Chondrocyte (in vitro differentiated cells): ENCODE measurements around the gene ADO. TPM values are rescaled to one million over a fixed set of nuclear protein-coding genes. Genes with fewer than 3 reads are reported as not detected.
"Not testable (repeated sequence)": the region's sequence is repeated elsewhere in the genome, so short reads cannot be mapped to it uniquely, and the experiment has no call there.

Experiments used
- DNase-seq: peaks from one replicate; pipeline ENCODE4 v3.0.0; 2021; ENCODE audit warnings: mixed read lengths, low spot score
- H3K27ac Mint-ChIP-seq: one replicate; pipeline ENCODE4 v1.8.0; 2021; ENCODE audit warnings: mild to moderate bottlenecking, moderate library complexity, mixed read lengths; ENCODE audit not compliant: unreplicated experiment
- H3K27me3 Mint-ChIP-seq: 2 replicates; pipeline ENCODE4 v1.8.0; 2021; ENCODE audit warnings: low read depth, mixed read lengths
- H3K36me3 Mint-ChIP-seq: 2 replicates; pipeline ENCODE4 v1.8.0; 2021; ENCODE audit warnings: low read depth, mixed read lengths
- H3K4me1 Mint-ChIP-seq: 2 replicates; pipeline ENCODE4 v1.8.0; 2021; ENCODE audit warnings: low read depth, mild to moderate bottlenecking, mixed read lengths
- H3K4me3 Mint-ChIP-seq: one replicate; pipeline ENCODE4 v1.8.0; 2021; ENCODE audit warnings: mild to moderate bottlenecking, moderate library complexity, mixed read lengths; ENCODE audit not compliant: unreplicated experiment
- H3K9me3 Mint-ChIP-seq: 2 replicates; pipeline ENCODE4 v1.8.0; 2021; ENCODE audit warnings: low read depth, mixed read lengths
- CTCF ChIP-seq: fragments of 200-600 bp; sonication (generic); IDR thresholded peaks from 2 replicates; pipeline ENCODE4 v1.5.0; 2021; ENCODE audit warnings: antibody characterized with exemption, mild to moderate bottlenecking, moderate library complexity
- total RNA-seq: library from RNA; stranded (reverse); gene quantifications from 3 replicates; pipeline ENCODE4 v1.2.1, GENCODE V29; 2021

Gene ADO
- total RNA-seq, 1 donor from 2014 or later = 29.1 TPM

- H3K27me3 Mint-ChIP-seq = no peaks in the 10 kb centered on the region
- peaks cover 2% of the 10 kb centered on the region for H3K36me3 Mint-ChIP-seq
- H3K4me1 Mint-ChIP-seq = peaks cover 16% of the 10 kb centered on the region
- no peaks in the 10 kb centered on the region for H3K9me3 Mint-ChIP-seq
- H3K27ac Mint-ChIP-seq = no peak overlapping the region
- no peak for TF ChIP-seq CTCF
- no peak overlapping the region for H3K4me3 Mint-ChIP-seq
- no peak for DNase-seq
Observed at GRCh38 chr10:62766386-62766785, 38.1 kb upstream of the ADO start.

GRCh38 chr10:62769574-62770242 is 34.8 kb upstream of the ADO start:
- H3K36me3 Mint-ChIP-seq = peaks cover 2% of the 10 kb centered on the region

GRCh38 chr10:62772186-62772974 is 32.1 kb upstream of the ADO start:
- no peak for DNase-seq
- Mint-ChIP-seq H3K4me3 (peak overlapping the region; percentile 52), H3K4me1 (peaks cover 23% of the 10 kb centered on the region), H3K27me3 (no peaks in the 10 kb centered on the region), H3K36me3 (peaks cover under 1% of the 10 kb centered on the region), H3K9me3 (no peaks in the 10 kb centered on the region), H3K27ac (peak overlapping the region; percentile 72)
- no peak for TF ChIP-seq CTCF

More at GRCh38 chr10:62769574-62770242, 34.8 kb upstream of the ADO start:
- Mint-ChIP-seq H3K4me3 (no peak overlapping the region), H3K9me3 (no peaks in the 10 kb centered on the region), H3K27ac (no peak overlapping the region), H3K4me1 (peaks cover 23% of the 10 kb centered on the region), H3K27me3 (no peaks in the 10 kb centered on the region)
- no peak for TF ChIP-seq CTCF
- no peak for DNase-seq

GRCh38 chr10:62778125-62778524 is 26.4 kb upstream of the ADO start:
- H3K27me3 Mint-ChIP-seq = no peaks in the 10 kb centered on the region
- H3K36me3 Mint-ChIP-seq = no peaks in the 10 kb centered on the region
- H3K4me3 Mint-ChIP-seq = no peak overlapping the region
- H3K4me1 Mint-ChIP-seq = no peaks in the 10 kb centered on the region
- no peaks in the 10 kb centered on the region for H3K9me3 Mint-ChIP-seq
- no peak overlapping the region for H3K27ac Mint-ChIP-seq
- no peak for DNase-seq
- TF ChIP-seq CTCF = no peak

- Mint-ChIP-seq H3K36me3 (peaks cover 6% of the 10 kb centered on the region), H3K4me1 (no peaks in the 10 kb centered on the region), H3K9me3 (peaks cover 10% of the 10 kb centered on the region), H3K27me3 (no peaks in the 10 kb centered on the region), H3K27ac (no peak overlapping the region), H3K4me3 (no peak overlapping the region)
- no peak for DNase-seq
- no peak for TF ChIP-seq CTCF
Observed at GRCh38 chr10:62779487-62780248, 24.9 kb upstream of the ADO start.

GRCh38 chr10:62784537-62784936 is 20.0 kb upstream of the ADO start:
- not testable (repeated sequence) for DNase-seq, H3K27ac Mint-ChIP-seq, H3K4me3 Mint-ChIP-seq, H3K27me3 Mint-ChIP-seq
- peaks cover 20% of the 10 kb centered on the region for H3K36me3 Mint-ChIP-seq
- peaks cover 29% of the 10 kb centered on the region for H3K9me3 Mint-ChIP-seq
- H3K4me1 Mint-ChIP-seq = peaks cover 29% of the 10 kb centered on the region

GRCh38 chr10:62788285-62788684 is 16.2 kb upstream of the ADO start:
- DNase-seq, H3K27me3 Mint-ChIP-seq, H3K4me3 Mint-ChIP-seq: not testable (repeated sequence)
- peaks cover 67% of the 10 kb centered on the region for H3K4me1 Mint-ChIP-seq
- peaks cover 29% of the 10 kb centered on the region for H3K9me3 Mint-ChIP-seq
- H3K36me3 Mint-ChIP-seq = peaks cover 20% of the 10 kb centered on the region
- H3K27ac Mint-ChIP-seq = peak overlapping the region; percentile 90
